Measurements from ENCODE around the gene NLGN1.

DNA sequence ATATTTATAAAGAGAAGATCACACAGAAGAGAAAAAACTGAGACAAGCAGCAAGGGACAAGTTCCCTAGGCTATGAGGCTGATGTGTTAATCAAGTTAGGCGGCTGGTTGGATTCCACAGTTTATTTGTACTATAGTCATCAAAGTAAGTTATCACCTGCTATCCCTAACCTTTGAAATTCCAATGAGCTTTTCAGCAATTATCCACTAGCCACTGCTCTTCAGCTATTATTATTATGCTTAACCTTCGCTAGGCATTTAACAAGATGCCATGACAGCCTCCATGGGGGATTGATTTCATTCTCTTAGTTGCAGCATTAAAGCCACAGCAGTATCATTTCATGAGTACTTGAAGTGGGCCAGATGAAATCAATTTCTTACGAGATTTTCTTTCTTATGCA is 762.1 kb downstream of the NLGN1 start:
- TF ChIP-seq POLR2AphosphoS5 (IDR thresholded peaks at IDR 0.05; ENCODE audit: low read depth, low read length) (no peak), POLR2A (IDR thresholded peaks at IDR 0.05; ENCODE audit: low read depth, low read length) (no peak), TAF1 (IDR thresholded peaks at IDR 0.05; ENCODE audit: borderline replicate concordance, low read depth, low read length) (no peak)

Measured in GM12892 (cell line).